ENCODE measurements around the gene TEX264. TPM values are rescaled to one million over a fixed set of nuclear protein-coding genes. Genes with fewer than 3 reads are reported as not detected.

TEX264 gene
- total RNA-seq, 1 donor from 2014 or later: 17.1 TPM

- no peak for DNase-seq (ENCODE audit: low spot score)
These were observed 21.9 kb downstream of the TEX264 start for GRCh38 chr3:51692980-51693395.

- no peak for DNase-seq (ENCODE audit: low spot score)
These were observed 25.9 kb downstream of the TEX264 start for GRCh38 chr3:51696954-51697353.

- DNase-seq (ENCODE audit: low spot score): no peak
These were observed 27.2 kb downstream of the TEX264 start for GRCh38 chr3:51698209-51698608.

GRCh38 chr3:51700403-51700802 lies 29.4 kb downstream of the TEX264 start:
- no peak for DNase-seq (ENCODE audit: low spot score)

- no peak for DNase-seq (ENCODE audit: low spot score)
These were observed 31.1 kb downstream of the TEX264 start for GRCh38 chr3:51702156-51702555.

GRCh38 chr3:51703068-51703760 lies 32.2 kb downstream of the TEX264 start:
- DNase-seq (ENCODE audit: low spot score): no peak

GRCh38 chr3:51703761-51704510 lies 32.9 kb downstream of the TEX264 start:
- no peak for DNase-seq (ENCODE audit: low spot score)

- DNase-seq (ENCODE audit: low spot score): no peak
These were observed 33.5 kb downstream of the TEX264 start for GRCh38 chr3:51704511-51704950.

GRCh38 chr3:51705276-51706020 lies 34.4 kb downstream of the TEX264 start:
- no peak for DNase-seq (ENCODE audit: low spot score)

GRCh38 chr3:51706021-51706485 lies 35.0 kb downstream of the TEX264 start:
- DNase-seq (ENCODE audit: low spot score): no peak

GRCh38 chr3:51706788-51707731 lies 36.0 kb downstream of the TEX264 start, which contains the start of gene GRM2:
TSS of gene GRM2 (plus strand) at chr3:51707068. CDS start at chr3:51708984, 1,916 bp downstream.
- DNase-seq (ENCODE audit: low spot score): peak; percentile 90

GRCh38 chr3:51708216-51708845 lies 37.3 kb downstream of the TEX264 start:
- no peak for DNase-seq (ENCODE audit: low spot score)

- DNase-seq (ENCODE audit: low spot score): no peak
These were observed 38.0 kb downstream of the TEX264 start for GRCh38 chr3:51709004-51709420.

GRCh38 chr3:51709675-51710074 lies 38.6 kb downstream of the TEX264 start:
- DNase-seq (ENCODE audit: low spot score): no peak

- no peak for DNase-seq (ENCODE audit: low spot score)
These were observed 39.7 kb downstream of the TEX264 start for GRCh38 chr3:51710631-51711351.

- no peak for DNase-seq (ENCODE audit: low spot score)
These were observed 40.4 kb downstream of the TEX264 start for GRCh38 chr3:51711352-51712037.

- DNase-seq (ENCODE audit: low spot score): no peak
These were observed 41.0 kb downstream of the TEX264 start for GRCh38 chr3:51712038-51712420.

GRCh38 chr3:51712511-51712931 lies 41.5 kb downstream of the TEX264 start:
- no peak for DNase-seq (ENCODE audit: low spot score)

GRCh38 chr3:51712963-51713362 lies 41.9 kb downstream of the TEX264 start:
- DNase-seq (ENCODE audit: low spot score): no peak

All from umbilical cord (tissue), 2 donors.